Right lobe of liver (tissue), 6 donors: ENCODE data around the gene ASIC2. TPM values are rescaled to one million over a fixed set of nuclear protein-coding genes. Genes with fewer than 3 reads are reported as not detected.

Source experiments
- ATAC-seq, 4 donors: fragments of 200-7000 bp; cut with Tn5 transposase; one replicate each; pipeline ENCODE4 v1.9.1; 2020; ENCODE audit warnings: mild to moderate bottlenecking in 4 of 4, moderate library complexity in 4 of 4
- DNase-seq, 3 donors: peaks; one replicate each; pipeline ENCODE4 v3.0.0-alpha.2; 2020
- H3K27ac ChIP-seq, 3 donors: fragments of 200-600 bp; one replicate each; pipeline ENCODE4 v1.8.0; 2022
- H3K27me3 ChIP-seq, 2 donors: fragments of 200-600 bp; one replicate each; pipeline ENCODE4 v1.8.0; 2022
- H3K36me3 ChIP-seq, 4 donors: fragments of 200-600 bp; sonication (generic) in 1 of 4; one replicate each; pipeline versions ENCODE4 v1.5.1 to v1.8.0; 2017 to 2022; ENCODE audit warnings: control low read depth in 1 of 4
- H3K4me1 ChIP-seq, 4 donors: fragments of 200-600 bp; sonication (generic) in 1 of 4; one replicate each; pipeline versions ENCODE4 v1.5.1 to v1.8.0; 2017 to 2022; ENCODE audit warnings: control low read depth in 1 of 4
- H3K4me3 ChIP-seq, 3 donors: fragments of 200-600 bp; one replicate each; pipeline ENCODE4 v1.8.0; 2022
- H3K9me3 ChIP-seq, 4 donors: fragments of 200-600 bp; sonication (generic) in 1 of 4; one replicate each; pipeline versions ENCODE4 v1.5.1 to v1.8.0; 2017 to 2022; ENCODE audit warnings: control low read depth in 1 of 4
- CTCF ChIP-seq, 4 donors: fragments of 200-600 bp in 3 of 4; fragments of 450-650 bp in 1 of 4; IDR thresholded peaks; one replicate each; pipeline versions ENCODE4 v1.5.1 to v1.8.0; 2016 to 2022; ENCODE audit warnings: antibody characterized with exemption in 4 of 4, mild to moderate bottlenecking in 2 of 4
- POLR2A ChIP-seq: fragments of 450-650 bp; IDR thresholded peaks from one replicate; pipeline ENCODE4 v1.6.1; 2017; ENCODE audit warnings: antibody characterized with exemption, mild to moderate bottlenecking
- WGBS: methylation state at CpG from one replicate; pipeline ENCODE4 v1.1.6; 2018; ENCODE audit warnings: low coverage, low lambda C conversion rate; ENCODE audit not compliant: insufficient coverage; ENCODE audit errors: missing lambda C conversion rate; 5-methylcytosine and 5-hydroxymethylcytosine counted together
- intact Hi-C, 2 donors: fragments of 100-400 bp; cut with DNase I; formaldehyde crosslinking; loops; one replicate each; pipeline versions ENCODE4 v1.11.2 to v1.14.1; 2022
- total RNA-seq, 6 experiments: library from RNA; depleted of rRNA in 2 of 6; stranded (reverse); fragments of >200 nt in 2 of 6; fragmentation: NEBNext Ultra II Directional in 3 of 6; extraction: Animal tissue kit (Norgen Biotek cat#: 25700) in 3 of 6; gene quantifications; one replicate each; pipeline versions ENCODE4 v1.1.0 to v1.2.4, GENCODE V29; 2016 to 2023
- donor health status: DM: no; HTN: yes; CAD: no.
- donor health status: DM: no; HTN: no; CAD: no.
- donor health status: DM: no; HTN: no; CAD: no.
- donor health status: DM: no; HTN: yes; CAD: no.
- donor health status: DM: no; HTN: yes; CAD: no.

The ASIC2 gene
- total RNA-seq, 6 experiments from 2014 or later = 0.11 to 0.31 (median 0.12) TPM; not detected in 3

- Histone ChIP-seq H3K4me3 (no peak overlapping the region), H3K27ac (no peak overlapping the region), H3K27me3 (no peaks in the 10 kb centered on the region), H3K9me3 (no peaks in the 10 kb centered on the region), H3K36me3 (no peaks in the 10 kb centered on the region), H3K4me1 (peaks cover 0 to 3% (median 0%) of the 10 kb centered on the region in 4 donors)
- no peak for TF ChIP-seq CTCF (IDR thresholded peaks at IDR 0.05)
- DNase-seq = no peak
- 38% methylated on average over 3 of the region's 3 CpGs for WGBS
- no peak for ATAC-seq
- intact Hi-C loops = no loop called here
Observed at GRCh38 chr17:33220036-33220435, 73.1 kb downstream of the ASIC2 start.

GRCh38 chr17:33218698-33219601 is 74.1 kb downstream of the ASIC2 start:
- 52% methylated on average over 11 of the region's 12 CpGs for WGBS
- Histone ChIP-seq H3K4me3 (no peak overlapping the region), H3K9me3 (no peaks in the 10 kb centered on the region), H3K27ac (no peak overlapping the region), H3K27me3 (no peaks in the 10 kb centered on the region), H3K4me1 (no peaks in the 10 kb centered on the region), H3K36me3 (no peaks in the 10 kb centered on the region)
- intact Hi-C loops = no loop called here
- TF ChIP-seq POLR2A (no peak), CTCF (IDR thresholded peaks at IDR 0.05) (no peak)
- ATAC-seq (no peak), DNase-seq (no peak)

GRCh38 chr17:33217891-33218290 is 75.2 kb downstream of the ASIC2 start:
- H3K4me1 ChIP-seq = no peaks in the 10 kb centered on the region
- intact Hi-C loops = no loop called here
- TF ChIP-seq CTCF (IDR thresholded peaks at IDR 0.05) (no peak), POLR2A (no peak)
- 60% methylated on average over 9 of the region's 9 CpGs for WGBS
- no peaks in the 10 kb centered on the region for H3K27me3 ChIP-seq
- H3K27ac ChIP-seq = no peak overlapping the region
- H3K9me3 ChIP-seq = no peaks in the 10 kb centered on the region
- ATAC-seq (no peak), DNase-seq (no peak)
- H3K36me3 ChIP-seq = no peaks in the 10 kb centered on the region
- no peak overlapping the region for H3K4me3 ChIP-seq

GRCh38 chr17:33214996-33215395 is 78.1 kb downstream of the ASIC2 start:
- H3K27me3 ChIP-seq = no peaks in the 10 kb centered on the region
- no peaks in the 10 kb centered on the region for H3K4me1 ChIP-seq
- H3K36me3 ChIP-seq = no peaks in the 10 kb centered on the region
- no peak overlapping the region for H3K27ac ChIP-seq
- no peak for TF ChIP-seq CTCF (IDR thresholded peaks at IDR 0.05)
- no peak for TF ChIP-seq POLR2A
- WGBS = 35% methylated on average over 2 of the region's 2 CpGs
- DNase-seq (no peak), ATAC-seq (no peak)
- no peaks in the 10 kb centered on the region for H3K9me3 ChIP-seq
- intact Hi-C loops = no loop called here
- no peak overlapping the region for H3K4me3 ChIP-seq
